Stimulated activated CD8-positive, alpha-beta memory T cell treated with anti-CD3 and anti-CD28 coated beads, Interleukin-7, amount 100 ng/mL, for 1 hour (primary cell): ENCODE results near the gene CDK6.
"Not testable (repeated sequence)": the region's sequence is repeated elsewhere in the genome, so short reads cannot be mapped to it uniquely, and the experiment has no call there.

Experiments used
- DNase-seq, 2 donors: peaks; one replicate each; pipeline ENCODE4 v3.0.0-alpha.2; 2020; ENCODE audit warnings: low read depth in 2 of 2

Gene CDK6

DNA sequence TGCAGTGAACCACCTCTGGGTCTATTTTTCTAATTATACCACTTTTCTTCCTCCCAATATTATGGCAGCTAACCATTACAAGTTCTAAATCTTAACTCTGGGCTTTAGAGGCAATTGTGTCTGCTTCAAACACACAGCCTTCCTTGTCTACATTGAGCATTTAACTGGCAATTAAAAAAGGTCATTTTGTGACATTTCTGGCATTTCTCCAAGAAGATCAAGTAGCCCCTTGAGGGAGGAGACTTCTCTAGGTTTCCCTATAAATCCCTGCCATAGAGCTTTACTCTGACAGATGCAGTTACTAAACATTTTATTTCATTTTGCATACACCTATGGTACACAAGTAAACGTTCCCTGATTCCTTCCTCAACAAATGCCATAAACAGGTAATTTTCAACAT lies 212.8 kb downstream of the CDK6 start:
- DNase-seq, result no peak

DNA sequence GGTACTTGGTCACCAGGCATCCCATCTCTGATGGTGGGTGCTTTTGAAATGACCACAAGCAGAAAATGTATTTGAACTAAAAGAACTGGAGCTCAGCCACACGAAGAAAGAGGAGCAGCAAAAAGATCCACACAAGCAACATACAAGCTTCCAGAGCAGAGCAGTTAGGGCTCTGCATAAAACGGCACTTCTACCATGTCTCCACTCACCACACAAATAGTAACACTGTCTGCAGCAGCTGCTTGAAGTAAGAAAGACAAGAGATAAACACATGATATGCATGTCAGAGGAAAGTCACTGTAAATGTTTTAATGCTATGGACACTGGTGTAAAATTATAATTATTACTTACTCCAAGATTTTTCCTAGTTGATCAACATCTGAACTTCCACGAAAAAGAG lies 213.7 kb downstream of the CDK6 start:
- no peak for DNase-seq

DNA sequence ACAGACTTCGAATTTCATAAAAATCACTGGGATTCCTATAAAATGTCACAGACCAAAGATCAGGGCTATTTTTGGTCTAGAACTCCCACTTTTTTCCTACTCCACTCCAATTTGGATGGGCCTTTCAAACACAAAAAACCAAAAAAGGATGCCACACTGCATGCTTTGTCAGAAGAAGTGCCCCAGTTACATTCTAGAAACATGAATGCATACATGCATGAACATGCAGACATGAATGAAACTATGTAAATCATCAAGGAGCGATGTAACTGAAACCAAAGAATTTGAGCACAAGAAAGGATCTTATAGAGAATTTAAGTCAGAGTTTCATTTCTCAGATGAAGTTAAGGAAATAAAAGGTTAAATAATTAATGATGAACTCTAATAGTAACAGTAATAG lies 214.3 kb downstream of the CDK6 start:
- no peak for DNase-seq

DNA sequence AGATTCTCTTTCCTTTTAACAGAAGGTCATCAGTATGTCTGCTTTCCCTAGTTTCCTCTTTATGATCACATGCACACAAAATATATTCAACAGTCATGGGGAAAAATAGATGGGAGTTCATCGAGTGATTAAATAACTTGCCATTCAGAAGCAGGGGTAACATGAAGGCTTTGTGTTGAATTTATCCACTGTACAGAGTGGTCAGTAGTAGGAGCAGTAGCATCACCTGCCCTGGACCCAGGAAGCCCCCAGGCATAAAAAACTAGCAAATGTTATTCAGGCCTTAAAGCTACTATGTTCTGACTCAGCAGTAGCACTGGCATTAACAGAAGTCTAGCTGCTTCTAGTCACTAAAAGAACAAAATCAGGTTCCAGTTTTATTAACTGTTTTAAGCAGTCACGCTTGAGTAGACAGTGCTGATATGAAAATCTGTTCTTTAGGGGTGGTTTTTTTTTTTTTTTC lies 214.8 kb downstream of the CDK6 start:
- DNase-seq, result no peak

DNA sequence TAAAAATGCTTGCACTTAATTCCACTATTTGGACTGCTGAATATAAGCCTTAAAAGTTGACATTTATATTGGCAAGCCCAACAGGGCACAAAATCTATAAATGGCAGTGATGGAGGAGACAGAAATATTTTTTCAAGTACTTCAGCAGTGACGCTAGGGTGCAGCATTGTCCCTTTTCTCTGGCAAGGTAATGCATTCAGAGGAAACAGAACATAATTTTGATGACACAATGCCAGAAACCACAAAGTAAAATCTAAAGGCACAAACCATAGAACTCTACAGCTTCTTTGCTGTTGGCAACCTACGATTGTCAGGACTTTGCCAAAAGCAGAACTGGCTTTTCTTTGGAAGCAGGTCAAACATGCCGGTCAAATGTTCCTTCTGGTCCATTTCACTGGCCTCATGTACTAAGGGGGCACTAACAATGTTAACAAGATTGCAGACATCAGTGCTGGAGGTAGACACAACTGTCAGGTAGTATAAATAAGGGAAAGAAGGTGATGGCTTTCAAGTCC lies 215.3 kb downstream of the CDK6 start:
- peak; percentile 45 to 50 for DNase-seq

DNA sequence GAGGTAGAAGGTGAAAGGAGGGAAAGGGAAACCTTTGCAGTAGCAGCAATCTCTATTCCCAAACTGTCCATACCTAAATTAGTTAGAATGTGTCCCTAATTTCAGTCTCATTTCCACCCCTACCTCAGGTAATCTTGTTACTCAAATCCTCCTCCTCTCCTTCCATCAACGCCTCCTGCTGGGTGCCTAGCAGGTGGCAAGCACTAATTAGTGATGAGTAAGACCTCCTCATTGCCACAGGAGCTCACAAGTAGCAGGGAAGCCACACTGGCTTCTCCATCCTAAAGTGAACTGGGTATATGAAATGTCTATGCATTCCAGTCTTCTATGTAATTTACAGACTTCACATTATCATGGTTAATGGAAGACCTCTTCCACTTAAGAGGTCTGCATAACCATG lies 220.5 kb downstream of the CDK6 start:
- no peak for DNase-seq

DNA sequence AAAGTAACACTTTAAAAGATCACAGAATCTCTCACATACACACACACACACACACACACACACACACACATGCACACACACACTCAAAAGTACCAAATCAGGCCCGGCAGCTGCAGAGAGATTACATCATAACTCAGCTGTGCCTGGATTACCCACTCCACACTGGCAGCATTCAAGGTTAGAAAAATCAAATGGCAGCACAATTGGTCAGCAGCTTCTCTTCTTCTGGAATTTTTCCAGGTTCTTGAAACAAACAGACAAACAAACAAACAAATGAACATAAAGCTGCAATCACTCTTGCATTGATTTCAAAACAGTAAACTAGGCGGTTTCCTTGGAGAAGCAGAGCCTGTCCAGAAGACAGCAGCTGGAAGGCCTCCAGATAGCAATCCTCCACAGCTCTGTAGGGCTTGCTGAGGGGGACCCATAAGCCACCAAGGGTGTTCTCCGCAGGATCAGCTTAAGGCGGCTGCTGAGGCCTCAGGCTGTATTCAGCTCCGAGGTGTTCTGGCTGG lies 221.7 kb downstream of the CDK6 start:
- no peak for DNase-seq

DNA sequence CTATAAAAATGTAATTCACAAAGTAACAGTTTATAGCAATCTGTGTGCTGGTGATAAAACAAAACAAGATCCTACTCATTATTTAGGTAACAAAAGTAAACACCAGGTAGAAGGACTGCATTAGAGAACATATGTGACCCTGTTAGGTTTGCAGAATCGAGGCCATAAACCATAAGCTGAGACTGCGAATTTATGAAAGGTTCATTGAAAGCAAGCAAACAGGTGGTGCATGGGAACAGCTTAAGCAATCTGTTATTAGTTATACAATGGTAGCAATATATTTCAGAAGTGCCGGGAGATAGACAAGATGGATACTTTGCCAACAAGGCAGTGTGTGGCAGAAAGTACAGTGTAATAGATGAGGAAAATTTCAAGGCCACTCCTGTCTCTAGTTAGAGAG lies 222.7 kb downstream of the CDK6 start:
- DNase-seq, result no peak

DNA sequence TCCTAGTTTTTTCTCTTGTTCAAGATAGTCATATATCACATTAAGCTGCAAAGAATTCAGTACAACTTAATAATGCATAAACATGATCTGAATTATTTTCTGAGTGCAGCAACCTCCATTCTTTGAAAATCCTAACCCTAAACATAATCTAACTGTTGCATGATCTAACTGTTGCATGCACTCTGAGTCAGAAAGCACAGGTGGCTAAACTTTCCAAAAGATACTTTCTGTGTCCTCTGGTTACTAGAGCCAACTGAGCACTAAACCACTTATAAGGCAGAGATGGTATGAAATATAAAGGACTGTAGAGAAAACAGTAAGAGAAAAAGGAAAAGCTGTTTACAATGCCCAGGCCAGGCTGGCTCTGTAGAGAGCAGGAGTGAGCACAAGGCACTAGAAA lies 223.2 kb downstream of the CDK6 start:
- DNase-seq, result no peak

DNA sequence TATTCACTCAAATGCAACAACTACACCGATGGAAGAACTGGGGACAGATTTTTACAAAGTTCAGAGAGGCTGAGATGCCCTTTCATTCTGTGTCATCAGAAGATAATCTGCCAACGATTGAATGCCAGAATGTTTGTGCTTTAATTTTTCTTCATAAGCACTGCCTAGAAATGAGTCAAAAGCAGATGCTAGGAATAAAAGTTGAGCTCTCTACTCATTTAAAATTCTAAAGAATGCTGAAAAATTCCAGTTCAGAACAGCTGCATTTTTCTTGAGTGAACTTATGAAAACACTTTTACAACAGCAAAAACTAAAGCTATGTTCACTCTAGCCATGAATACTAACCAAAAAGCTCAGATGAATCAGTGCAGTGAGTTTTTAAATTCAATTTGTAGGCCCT lies 223.9 kb downstream of the CDK6 start:
- DNase-seq, result no peak

DNA sequence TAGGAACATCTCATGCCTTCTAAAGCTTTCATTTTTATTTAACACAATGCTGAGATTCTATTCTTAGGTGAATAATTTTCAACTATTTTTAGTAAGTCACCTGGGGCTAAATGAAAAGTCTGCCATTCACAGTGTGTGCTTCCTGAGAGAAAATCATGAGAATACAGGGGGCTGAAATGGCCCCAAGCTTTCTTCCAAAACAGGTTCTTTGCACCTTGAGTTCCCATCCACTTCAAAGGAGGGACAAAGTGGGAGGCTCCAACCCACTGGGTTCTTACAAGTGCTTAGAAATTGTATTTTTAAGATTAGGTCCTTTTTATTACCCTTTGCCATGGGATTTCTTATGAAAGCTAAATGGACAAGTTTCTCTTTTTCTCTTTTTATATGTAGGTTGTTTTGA lies 224.6 kb downstream of the CDK6 start:
- DNase-seq, result no peak

DNA sequence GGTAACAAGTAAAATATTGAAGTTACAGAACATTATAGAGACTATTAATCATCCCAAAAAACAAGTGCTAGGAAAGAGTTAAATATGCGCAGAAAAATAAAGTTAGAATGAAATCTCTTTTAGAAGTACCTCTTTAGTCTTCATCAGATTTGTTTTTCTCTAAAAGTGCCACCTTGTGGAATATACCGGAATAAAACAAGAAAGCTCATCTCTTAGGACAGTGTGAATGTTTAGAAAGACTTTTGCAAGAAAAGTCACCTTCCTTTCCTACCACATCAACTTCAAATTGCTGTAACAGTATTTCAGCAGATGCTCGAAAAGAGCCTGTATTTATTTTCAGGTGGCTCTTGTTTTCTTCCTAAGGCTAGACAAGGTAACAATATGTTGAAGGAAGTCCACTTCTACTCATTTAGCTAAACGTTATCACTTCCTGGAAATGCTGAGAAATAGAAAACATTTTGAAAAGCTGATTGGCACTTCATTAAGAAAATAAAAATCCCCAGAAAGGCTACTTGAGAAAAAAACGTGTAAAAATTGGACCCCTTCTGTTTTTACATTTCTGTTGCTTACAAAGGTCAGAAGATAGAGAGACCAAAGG lies 226.4 kb downstream of the CDK6 start:
- no peak for DNase-seq

DNA sequence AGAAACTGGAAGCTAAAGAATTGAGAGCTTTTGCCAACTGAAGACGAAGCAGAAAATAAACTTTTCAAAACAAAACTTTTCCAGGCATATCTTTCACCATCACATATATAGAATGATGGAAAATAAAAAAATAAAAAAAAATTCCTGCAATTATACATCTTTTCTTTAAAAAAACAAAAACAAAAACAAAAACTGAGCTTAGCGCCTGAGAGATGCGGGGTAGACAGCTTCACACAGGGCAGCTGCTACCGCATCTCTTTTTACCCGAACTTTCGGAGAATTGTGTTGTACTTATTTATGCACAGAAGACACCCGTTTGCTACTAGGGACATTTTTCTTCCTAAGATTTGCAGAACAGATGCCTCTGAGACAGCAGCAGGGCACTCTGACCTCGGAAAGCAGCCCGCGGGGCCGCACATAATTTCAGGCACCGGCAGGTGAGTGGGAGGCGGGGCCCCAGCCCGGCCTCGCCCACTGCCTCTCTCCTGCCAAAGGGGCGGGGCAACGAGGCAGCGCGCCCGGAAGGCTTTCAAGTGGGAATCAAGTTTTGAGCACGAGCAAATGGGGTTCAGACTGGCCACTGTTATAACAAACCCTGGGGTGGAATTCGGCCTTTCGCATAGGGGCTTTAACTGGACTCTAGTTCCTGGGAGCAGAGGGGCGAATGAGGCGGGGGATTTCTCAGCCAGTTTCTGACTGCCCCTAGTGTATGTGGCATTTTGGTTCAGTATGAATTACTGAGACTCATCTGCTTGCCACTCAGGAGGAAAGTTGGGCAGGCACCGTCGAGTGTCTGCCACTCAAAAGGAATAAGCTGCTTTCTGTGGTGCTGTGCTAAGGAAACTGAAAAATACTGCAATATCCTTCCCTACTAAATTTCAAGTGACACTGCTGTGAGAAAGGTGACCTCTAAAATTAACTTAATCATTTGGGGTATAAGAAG lies 227.7 kb downstream of the CDK6 start:
- DNase-seq, result no peak

DNA sequence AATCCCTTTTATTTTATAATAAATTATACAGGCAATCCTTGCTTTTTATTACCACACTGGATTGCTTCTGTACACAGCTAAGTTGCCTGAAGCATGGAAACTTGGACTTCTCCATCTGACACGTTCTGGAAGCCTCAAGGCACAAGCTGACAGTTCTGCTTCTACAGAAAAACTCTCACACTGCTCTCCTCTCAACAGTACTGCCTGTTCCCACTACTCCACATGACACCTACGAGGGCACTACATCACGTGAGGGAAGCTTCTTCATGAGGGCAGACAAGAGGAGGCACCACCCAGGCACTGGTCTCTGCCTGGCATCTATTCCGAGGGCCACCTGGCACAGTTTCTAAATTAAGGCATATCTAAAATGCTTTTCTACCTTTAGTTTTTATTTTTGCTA lies 229.4 kb downstream of the CDK6 start:
- no peak for DNase-seq

DNA sequence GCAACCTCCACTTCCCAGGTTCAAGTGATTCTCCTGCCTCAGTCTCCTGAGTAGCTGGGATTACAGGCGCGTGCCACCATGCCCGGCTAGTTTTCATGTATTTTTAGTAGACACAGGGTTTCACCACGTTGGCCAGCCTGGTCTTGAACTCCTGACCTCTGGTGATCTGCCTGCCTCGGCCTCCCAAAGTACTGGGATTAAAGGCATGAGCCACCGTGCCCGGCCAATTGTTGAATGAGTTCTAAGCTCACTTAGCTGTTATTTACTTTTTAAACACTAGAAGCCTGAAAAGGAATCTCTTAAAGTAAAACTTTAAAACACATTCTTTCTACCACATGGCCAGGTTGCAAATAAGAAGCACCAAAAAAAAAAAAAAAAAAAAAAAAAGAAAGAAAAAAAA lies 231.9 kb downstream of the CDK6 start:
- DNase-seq, result not testable (repeated sequence)

DNA sequence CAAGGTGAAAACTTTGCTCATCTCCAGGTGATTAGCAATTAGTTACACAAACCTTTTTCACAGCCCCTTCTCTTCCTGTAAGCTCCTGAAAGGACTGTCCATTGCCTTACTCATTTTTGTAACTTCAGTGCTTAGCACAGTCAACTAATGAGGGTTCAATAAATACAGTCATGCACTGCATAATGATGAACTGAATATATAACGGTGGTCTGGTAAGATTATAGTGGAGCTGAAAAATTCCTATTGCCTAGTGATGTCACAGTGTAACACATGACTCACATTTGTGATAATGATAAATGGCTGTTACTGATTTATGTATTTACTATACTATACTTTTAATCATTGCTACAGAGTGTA lies 233.3 kb downstream of the CDK6 start:
- no peak for DNase-seq

DNA sequence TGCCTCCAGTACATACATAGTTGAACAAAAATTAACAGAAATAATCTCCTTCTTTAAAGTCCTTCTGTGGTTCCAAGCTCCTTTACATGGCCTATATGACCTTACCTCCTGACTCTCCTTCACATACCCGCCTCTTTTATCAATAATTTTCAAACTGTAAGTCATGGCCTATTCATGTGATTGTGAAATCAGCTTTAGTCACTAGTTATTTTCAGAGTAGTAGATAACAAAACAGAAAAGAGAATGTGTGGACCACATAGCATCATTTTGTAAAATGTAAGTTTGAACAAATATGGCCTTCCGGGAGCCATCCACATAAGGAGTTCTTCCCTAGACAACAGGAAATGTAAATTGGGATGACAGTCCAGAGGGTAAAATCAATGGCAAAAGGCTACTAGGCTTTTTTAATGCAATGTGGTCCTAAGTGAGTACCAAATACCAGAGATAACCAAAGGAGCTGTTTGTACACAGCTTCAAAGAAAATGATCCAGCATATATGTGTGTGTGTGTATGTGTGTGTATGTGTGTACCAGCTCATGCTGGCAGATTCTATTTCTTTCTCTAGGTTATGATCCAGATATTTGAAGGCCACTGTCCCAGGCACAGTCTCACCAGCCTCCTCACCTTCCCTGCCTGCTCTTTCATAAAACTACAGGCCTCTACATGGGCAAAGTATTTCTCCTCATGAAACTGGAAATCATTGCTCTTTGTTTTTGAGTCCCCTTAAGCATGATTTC lies 233.9 kb downstream of the CDK6 start:
- DNase-seq, result no peak

DNA sequence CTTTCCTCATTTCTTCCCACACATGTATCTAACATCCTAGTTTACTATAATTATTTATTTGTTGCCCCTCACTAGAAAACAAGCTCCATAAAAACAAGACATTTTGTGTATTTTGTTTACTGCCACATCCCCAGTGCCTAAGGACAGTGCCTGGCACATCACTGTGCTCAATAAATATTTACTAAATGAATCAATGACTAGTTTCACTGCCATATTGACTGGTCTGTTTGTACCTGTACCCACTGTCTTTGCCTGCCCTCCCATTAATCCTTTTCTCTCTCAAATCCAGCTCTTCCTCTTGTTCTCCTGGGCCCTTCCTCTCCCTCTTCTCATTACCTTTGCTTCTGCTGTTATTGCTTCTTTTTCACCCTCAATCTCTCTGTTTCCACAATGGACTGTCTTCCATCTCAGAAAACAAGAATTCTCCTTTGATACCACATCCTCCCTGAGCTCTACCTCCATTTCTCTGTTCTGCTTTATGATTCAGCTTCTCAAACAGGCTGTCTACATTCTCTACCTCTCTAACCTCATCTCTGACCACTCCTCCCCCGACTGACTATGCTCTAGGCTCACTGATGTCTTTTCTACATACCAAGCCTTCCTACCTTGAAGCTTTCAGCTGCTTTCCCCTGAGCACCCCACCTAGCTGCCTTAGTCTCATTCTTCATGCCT lies 237.9 kb downstream of the CDK6 start:
- no peak for DNase-seq

DNA sequence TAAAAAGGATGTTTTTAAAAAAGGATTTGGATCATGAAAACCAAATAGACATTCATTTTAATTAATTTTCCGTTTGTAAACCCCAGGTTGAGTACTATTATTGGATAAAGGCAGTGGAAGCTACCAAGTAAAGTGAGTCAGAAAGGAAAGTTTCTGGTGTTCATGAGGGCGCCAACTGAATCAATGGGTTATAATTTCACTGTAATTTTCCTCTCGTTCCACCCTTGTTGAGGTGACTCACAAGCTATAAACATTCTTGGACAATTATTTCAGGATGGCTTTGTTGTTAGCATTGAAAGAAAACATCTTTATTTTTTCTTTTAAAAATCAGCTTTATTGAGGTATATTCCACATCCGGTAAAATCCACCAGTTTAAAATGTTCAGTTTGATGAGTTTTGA lies 241.1 kb downstream of the CDK6 start:
- DNase-seq, result no peak

DNA sequence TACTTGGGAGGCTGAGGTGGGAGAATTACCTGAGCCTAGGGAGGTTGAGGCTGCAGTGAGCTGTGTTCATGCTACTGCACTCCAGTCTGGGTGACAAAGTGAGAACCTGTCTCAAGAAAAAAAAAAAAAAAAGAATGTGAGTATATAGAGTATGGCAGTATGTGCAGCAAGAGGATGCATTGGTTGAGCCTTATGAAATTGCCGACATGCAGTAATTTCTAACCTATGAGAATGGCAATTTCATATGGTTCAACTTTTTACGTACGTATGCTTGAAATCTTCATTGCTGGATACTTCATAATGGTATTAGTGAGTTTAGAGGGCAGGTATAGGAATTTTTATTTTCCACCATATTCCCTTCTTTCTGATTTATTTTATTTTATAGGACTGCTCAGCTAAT lies 241.6 kb downstream of the CDK6 start:
- DNase-seq, result no peak

DNA sequence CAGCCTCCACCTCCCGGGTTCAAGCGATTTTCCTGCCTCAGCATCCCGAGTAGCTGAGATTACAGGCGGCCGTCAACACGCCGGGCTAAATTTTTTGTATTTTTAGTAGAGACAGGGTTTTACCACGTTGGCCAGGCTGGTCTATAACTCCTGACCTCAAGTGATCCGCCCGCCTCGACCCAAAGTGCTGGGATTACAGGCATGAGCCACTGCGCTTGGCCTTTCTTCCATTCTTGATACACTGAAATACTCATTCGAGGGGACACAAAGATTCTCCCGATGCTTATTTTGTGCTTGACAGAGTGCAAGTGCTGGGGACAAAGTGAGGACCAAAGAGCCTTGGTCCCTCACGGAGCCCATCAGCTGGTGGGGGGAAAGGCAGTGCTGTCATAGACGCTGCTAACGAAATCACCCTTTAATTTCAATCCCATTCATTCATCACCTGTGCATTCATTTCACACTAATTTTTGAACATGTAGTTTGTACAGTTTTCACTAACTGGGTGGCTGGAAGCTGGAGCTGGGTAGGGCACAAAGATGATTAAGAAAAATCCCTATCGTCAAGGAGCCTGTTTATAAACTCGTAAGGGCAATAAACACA lies 245.6 kb downstream of the CDK6 start:
- no peak for DNase-seq
